ENCODE measurements around the gene LCLAT1. TPM values are rescaled to one million over a fixed set of nuclear protein-coding genes. Genes with fewer than 3 reads are reported as not detected.
"Not testable (repeated sequence)": the region's sequence is repeated elsewhere in the genome, so short reads cannot be mapped to it uniquely, and the experiment has no call there.

LCLAT1 gene
- polyA plus RNA-seq, 1 experiment, result 25.2 TPM

- ChIA-PET POLR2A (no interaction called here), CTCF (interaction anchor here (1.2 kb wide), 1 partner anchor 202 kb away, joined by 3 read pairs; no protein-coding TSS in a partner anchor)
- TF ChIP-seq CTCF (IDR thresholded peaks at IDR 0.05; ENCODE audit: low read depth, low read length), result no peak
- Histone ChIP-seq H3K27me3 (ENCODE audit: control insufficient read depth, insufficient read depth, low read length) (no peaks in the 10 kb centered on the region), H3K27ac (ENCODE audit: low read depth, low read length) (no peak overlapping the region), H3K4me3 (ENCODE audit: low read depth, low read length) (no peak overlapping the region), H3K9me3 (ENCODE audit: control insufficient read depth, insufficient read depth, low read length) (no peaks in the 10 kb centered on the region)
- DNase-seq (ENCODE audit: low read depth, low spot score), result no peak
These were observed 62.7 kb downstream of the LCLAT1 start for GRCh38 chr2:30509716-30510115.

- H3K27ac ChIP-seq (ENCODE audit: low read depth, low read length), result no peak overlapping the region
- H3K27me3 ChIP-seq (ENCODE audit: control insufficient read depth, insufficient read depth, low read length), result no peaks in the 10 kb centered on the region
- H3K4me3 ChIP-seq (ENCODE audit: low read depth, low read length), result no peak overlapping the region
- H3K9me3 ChIP-seq (ENCODE audit: control insufficient read depth, insufficient read depth, low read length), result no peaks in the 10 kb centered on the region
- no peak for DNase-seq (ENCODE audit: low read depth, low spot score)
- CTCF ChIA-PET, result interaction anchor here (1.1 to 1.2 kb wide), 2 partner anchors 201 to 302 kb away, joined by 3 to 4 read pairs; no protein-coding TSS in a partner anchor
- TF ChIP-seq CTCF (IDR thresholded peaks at IDR 0.05; ENCODE audit: low read depth, low read length), result no peak
- POLR2A ChIA-PET, result no interaction called here
These were observed 63.4 kb downstream of the LCLAT1 start for GRCh38 chr2:30510409-30510808.

GRCh38 chr2:30511122-30512083 lies 64.4 kb downstream of the LCLAT1 start:
- H3K27me3 ChIP-seq (ENCODE audit: control insufficient read depth, insufficient read depth, low read length), result no peaks in the 10 kb centered on the region
- DNase-seq (ENCODE audit: low read depth, low spot score), result no peak
- ChIA-PET POLR2A (no interaction called here), CTCF (interaction anchor here (0.7 to 1.1 kb wide), 2 partner anchors 200 to 303 kb away, joined by 3 to 4 read pairs; no protein-coding TSS in a partner anchor)
- H3K4me3 ChIP-seq (ENCODE audit: low read depth, low read length), result no peak overlapping the region
- no peak overlapping the region for H3K27ac ChIP-seq (ENCODE audit: low read depth, low read length)
- TF ChIP-seq CTCF (IDR thresholded peaks at IDR 0.05; ENCODE audit: low read depth, low read length), result no peak
- no peaks in the 10 kb centered on the region for H3K9me3 ChIP-seq (ENCODE audit: control insufficient read depth, insufficient read depth, low read length)

GRCh38 chr2:30512243-30512886 lies 65.3 kb downstream of the LCLAT1 start:
- CTCF ChIA-PET, result no interaction called here
- Histone ChIP-seq H3K27me3 (ENCODE audit: control insufficient read depth, insufficient read depth, low read length) (no peaks in the 10 kb centered on the region), H3K9me3 (ENCODE audit: control insufficient read depth, insufficient read depth, low read length) (no peaks in the 10 kb centered on the region), H3K4me3 (ENCODE audit: low read depth, low read length) (no peak overlapping the region), H3K27ac (ENCODE audit: low read depth, low read length) (no peak overlapping the region)
- TF ChIP-seq CTCF (IDR thresholded peaks at IDR 0.05; ENCODE audit: low read depth, low read length), result no peak
- DNase-seq (ENCODE audit: low read depth, low spot score), result no peak
- POLR2A ChIA-PET, result no interaction called here

- DNase-seq (ENCODE audit: low read depth, low spot score); H3K27me3 ChIP-seq (ENCODE audit: control insufficient read depth, insufficient read depth, low read length); CTCF ChIA-PET; H3K4me3 ChIP-seq (ENCODE audit: low read depth, low read length); H3K27ac ChIP-seq (ENCODE audit: low read depth, low read length); POLR2A ChIA-PET; H3K9me3 ChIP-seq (ENCODE audit: control insufficient read depth, insufficient read depth, low read length): not testable (repeated sequence)
These were observed 66.6 kb downstream of the LCLAT1 start for GRCh38 chr2:30513649-30514048.
